Measurements from ENCODE around the gene NPFFR1.
A peak's percentile ranks its signal among the peaks of the same experiment; 100 is the strongest.
"Not testable (repeated sequence)": the region's sequence is repeated elsewhere in the genome, so short reads cannot be mapped to it uniquely, and the experiment has no call there.

The NPFFR1 gene

DNA sequence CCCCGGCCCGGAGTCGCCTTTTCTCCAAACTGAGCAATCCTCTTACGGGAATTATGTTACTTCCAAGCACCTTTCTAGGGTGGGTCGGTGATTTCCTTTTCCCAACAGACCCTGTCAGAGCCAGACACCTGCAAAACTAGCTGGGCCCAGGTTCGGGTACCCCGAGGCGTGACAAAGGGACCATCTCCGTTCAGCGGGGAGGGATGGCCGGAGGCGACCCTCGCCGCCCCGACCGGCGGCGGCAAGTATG lies 51.0 kb downstream of the NPFFR1 start:
- DNase-seq (ENCODE audit: low read depth, low spot score): no peak
- Histone ChIP-seq H3K9me3 (ENCODE audit: insufficient read depth, low read length) (no peaks in the 10 kb centered on the region), H3K4me3 (ENCODE audit: insufficient read length, low read depth) (peak overlapping the region; percentile 75), H3K36me3 (ENCODE audit: insufficient read depth, insufficient read length, low read length) (peaks cover 30% of the 10 kb centered on the region), H3K9ac (ENCODE audit: insufficient read length, low read depth) (peak overlapping the region; percentile 82), H3K27me3 (ENCODE audit: insufficient read depth, insufficient read length) (no peaks in the 10 kb centered on the region), H3K4me1 (ENCODE audit: insufficient read depth, insufficient read length) (no peaks in the 10 kb centered on the region)
- TF ChIP-seq ZNF274 (IDR thresholded peaks at IDR 0.05; ENCODE audit: low read depth, low read length): no peak
- TF ChIP-seq SUZ12 (IDR thresholded peaks at IDR 0.05; ENCODE audit: extremely low read depth, insufficient read depth, insufficient read length): no peak

GRCh38 chr10:70232155-70232858 lies 51.5 kb downstream of the NPFFR1 start:
- DNase-seq (ENCODE audit: low read depth, low spot score): no peak
- no peaks in the 10 kb centered on the region for H3K4me1 ChIP-seq (ENCODE audit: insufficient read depth, insufficient read length)
- H3K9ac ChIP-seq (ENCODE audit: insufficient read length, low read depth): peak overlapping the region; percentile 82
- H3K27me3 ChIP-seq (ENCODE audit: insufficient read depth, insufficient read length): no peaks in the 10 kb centered on the region
- H3K4me3 ChIP-seq (ENCODE audit: insufficient read length, low read depth): peak overlapping the region; percentile 75
- peaks cover 30% of the 10 kb centered on the region for H3K36me3 ChIP-seq (ENCODE audit: insufficient read depth, insufficient read length, low read length)
- TF ChIP-seq SUZ12 (IDR thresholded peaks at IDR 0.05; ENCODE audit: extremely low read depth, insufficient read depth, insufficient read length) (no peak), ZNF274 (IDR thresholded peaks at IDR 0.05; ENCODE audit: low read depth, low read length) (no peak), YY1 (IDR thresholded peaks at IDR 0.05; ENCODE audit: insufficient read depth, insufficient read length) (no peak)
- no peaks in the 10 kb centered on the region for H3K9me3 ChIP-seq (ENCODE audit: insufficient read depth, low read length)

- Histone ChIP-seq H3K9ac (ENCODE audit: insufficient read length, low read depth) (no peak overlapping the region), H3K4me3 (ENCODE audit: insufficient read length, low read depth) (no peak overlapping the region), H3K9me3 (ENCODE audit: insufficient read depth, low read length) (no peaks in the 10 kb centered on the region), H3K36me3 (ENCODE audit: insufficient read depth, insufficient read length, low read length) (peaks cover 34% of the 10 kb centered on the region), H3K4me1 (ENCODE audit: insufficient read depth, insufficient read length) (no peaks in the 10 kb centered on the region), H3K27me3 (ENCODE audit: insufficient read depth, insufficient read length) (no peaks in the 10 kb centered on the region)
- TF ChIP-seq YY1 (IDR thresholded peaks at IDR 0.05; ENCODE audit: insufficient read depth, insufficient read length): no peak
- TF ChIP-seq ZNF274 (IDR thresholded peaks at IDR 0.05; ENCODE audit: low read depth, low read length): no peak
- DNase-seq (ENCODE audit: low read depth, low spot score): no peak
Observed at GRCh38 chr10:70228491-70228890, 55.3 kb downstream of the NPFFR1 start.

DNA sequence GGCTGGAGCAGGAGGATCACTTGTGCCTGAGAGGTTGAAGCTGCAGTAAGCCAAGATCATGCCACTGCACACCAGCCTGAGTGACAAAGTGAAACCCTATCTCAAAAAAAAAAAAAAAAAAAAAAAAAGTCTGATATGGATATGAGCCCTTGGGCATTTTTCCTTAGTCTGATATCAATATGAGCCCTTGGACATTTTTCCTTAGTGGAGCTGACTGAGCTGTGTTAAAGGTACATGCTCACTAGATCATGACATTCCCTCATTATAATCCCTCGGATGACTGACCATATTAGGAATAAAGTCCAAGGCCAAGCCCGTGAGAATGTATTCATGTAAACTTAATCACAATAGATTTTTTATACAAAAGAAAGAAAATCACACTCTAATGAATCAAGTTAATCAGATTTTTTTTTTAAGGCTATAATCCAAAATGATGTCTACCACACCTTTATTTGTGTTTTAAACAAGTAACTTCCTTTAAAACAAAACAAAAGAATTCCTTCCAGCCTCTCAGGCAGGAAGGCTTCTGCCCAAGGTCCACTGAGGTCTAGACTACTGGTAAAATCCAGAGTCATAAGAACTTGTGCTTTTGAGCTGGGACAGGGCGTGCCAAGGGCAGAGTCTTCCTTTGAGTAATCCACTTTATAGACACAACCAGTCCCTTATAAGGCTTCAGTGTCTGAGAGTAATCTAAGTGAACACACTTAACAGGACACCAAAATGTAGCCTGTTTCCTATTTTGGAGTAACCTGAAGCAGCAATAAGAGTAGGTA lies 56.1 kb downstream of the NPFFR1 start:
- Histone ChIP-seq H3K9me3 (ENCODE audit: insufficient read depth, low read length) (no peaks in the 10 kb centered on the region), H3K36me3 (ENCODE audit: insufficient read depth, insufficient read length, low read length) (peaks cover 34% of the 10 kb centered on the region), H3K27me3 (ENCODE audit: insufficient read depth, insufficient read length) (no peaks in the 10 kb centered on the region), H3K4me1 (ENCODE audit: insufficient read depth, insufficient read length) (no peaks in the 10 kb centered on the region), H3K4me3 (ENCODE audit: insufficient read length, low read depth) (no peak overlapping the region), H3K9ac (ENCODE audit: insufficient read length, low read depth) (no peak overlapping the region)
- no peak for DNase-seq (ENCODE audit: low read depth, low spot score)
- TF ChIP-seq YY1 (IDR thresholded peaks at IDR 0.05; ENCODE audit: insufficient read depth, insufficient read length) (no peak), ZNF274 (IDR thresholded peaks at IDR 0.05; ENCODE audit: low read depth, low read length) (no peak), SUZ12 (IDR thresholded peaks at IDR 0.05; ENCODE audit: extremely low read depth, insufficient read depth, insufficient read length) (no peak)

DNA sequence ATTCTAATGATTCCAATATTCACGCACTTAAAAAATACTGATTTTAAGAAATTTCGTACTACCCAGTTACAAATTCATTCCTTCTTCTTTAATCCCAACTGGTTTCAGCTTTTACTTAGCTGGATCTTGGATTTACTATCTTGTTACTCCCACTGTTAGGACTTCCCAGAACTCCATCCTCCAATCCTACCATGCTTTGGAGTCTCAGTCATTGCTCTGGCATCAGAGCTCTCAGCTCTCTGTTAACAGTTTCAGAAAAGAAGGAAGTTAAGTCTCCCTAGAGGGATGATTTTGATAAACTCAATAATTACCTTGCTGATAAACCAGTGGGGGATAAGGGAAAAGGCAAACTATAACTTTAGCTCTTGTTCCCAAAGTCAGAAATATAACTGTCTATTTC lies 60.1 kb downstream of the NPFFR1 start:
- no peaks in the 10 kb centered on the region for H3K27me3 ChIP-seq (ENCODE audit: insufficient read depth, insufficient read length)
- TF ChIP-seq YY1 (IDR thresholded peaks at IDR 0.05; ENCODE audit: insufficient read depth, insufficient read length) (no peak), ZNF274 (IDR thresholded peaks at IDR 0.05; ENCODE audit: low read depth, low read length) (no peak)
- H3K9ac ChIP-seq (ENCODE audit: insufficient read length, low read depth): no peak overlapping the region
- H3K4me1 ChIP-seq (ENCODE audit: insufficient read depth, insufficient read length): no peaks in the 10 kb centered on the region
- peaks cover 17% of the 10 kb centered on the region for H3K36me3 ChIP-seq (ENCODE audit: insufficient read depth, insufficient read length, low read length)
- no peak for DNase-seq (ENCODE audit: low read depth, low spot score)
- H3K4me3 ChIP-seq (ENCODE audit: insufficient read length, low read depth): no peak overlapping the region
- no peaks in the 10 kb centered on the region for H3K9me3 ChIP-seq (ENCODE audit: insufficient read depth, low read length)

GRCh38 chr10:70222811-70223447 lies 60.9 kb downstream of the NPFFR1 start:
- H3K36me3 ChIP-seq (ENCODE audit: insufficient read depth, insufficient read length, low read length): peaks cover 17% of the 10 kb centered on the region
- H3K4me1 ChIP-seq (ENCODE audit: insufficient read depth, insufficient read length); H3K27me3 ChIP-seq (ENCODE audit: insufficient read depth, insufficient read length); H3K9ac ChIP-seq (ENCODE audit: insufficient read length, low read depth); H3K4me3 ChIP-seq (ENCODE audit: insufficient read length, low read depth); DNase-seq (ENCODE audit: low read depth, low spot score); H3K9me3 ChIP-seq (ENCODE audit: insufficient read depth, low read length): not testable (repeated sequence)

GRCh38 chr10:70222340-70222794 lies 61.4 kb downstream of the NPFFR1 start:
- no peaks in the 10 kb centered on the region for H3K4me1 ChIP-seq (ENCODE audit: insufficient read depth, insufficient read length)
- TF ChIP-seq SUZ12 (IDR thresholded peaks at IDR 0.05; ENCODE audit: extremely low read depth, insufficient read depth, insufficient read length): no peak
- TF ChIP-seq ZNF274 (IDR thresholded peaks at IDR 0.05; ENCODE audit: low read depth, low read length): no peak
- TF ChIP-seq YY1 (IDR thresholded peaks at IDR 0.05; ENCODE audit: insufficient read depth, insufficient read length): no peak
- H3K36me3 ChIP-seq (ENCODE audit: insufficient read depth, insufficient read length, low read length): peaks cover 21% of the 10 kb centered on the region
- no peaks in the 10 kb centered on the region for H3K9me3 ChIP-seq (ENCODE audit: insufficient read depth, low read length)
- no peak overlapping the region for H3K9ac ChIP-seq (ENCODE audit: insufficient read length, low read depth)
- no peak overlapping the region for H3K4me3 ChIP-seq (ENCODE audit: insufficient read length, low read depth)
- no peak for DNase-seq (ENCODE audit: low read depth, low spot score)
- no peaks in the 10 kb centered on the region for H3K27me3 ChIP-seq (ENCODE audit: insufficient read depth, insufficient read length)
